ENCODE results near the gene FGD5.
A peak's percentile ranks its signal among the peaks of the same experiment; 100 is the strongest.

FGD5 gene

DNA sequence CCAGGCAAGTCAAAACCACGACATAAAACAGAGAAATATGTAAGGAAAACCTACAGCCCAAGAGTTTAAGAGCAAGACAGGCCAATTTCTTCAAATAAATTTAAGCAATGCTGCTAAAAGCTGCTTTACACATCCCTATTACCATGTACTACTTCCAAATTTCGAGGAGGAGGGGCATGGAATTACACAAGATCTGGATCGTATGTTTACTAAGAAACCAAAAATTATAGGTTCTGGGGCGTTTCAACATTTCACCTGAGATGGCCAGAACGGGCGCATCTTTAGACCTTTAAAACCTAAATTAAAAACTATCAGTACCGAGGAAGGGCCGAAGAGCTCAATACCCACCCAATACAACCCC is 128.0 kb downstream of the FGD5 start:
- H2BK12ac ChIP-seq (ENCODE audit: low read length in 2 of 2) = no peak overlapping the region
- H3K4me3 ChIP-seq (ENCODE audit: insufficient read depth in 1 of 2, low read depth in 1 of 2, low read length in 2 of 2) = peak overlapping the region; percentile 94 to 96
- H3K9ac ChIP-seq (ENCODE audit: low read length) = peak overlapping the region; percentile 97
- peak overlapping the region; percentile 75 for H3K4me2 ChIP-seq (ENCODE audit: low read length, poor library complexity, severe bottlenecking)
- peak overlapping the region in 1 of 2 experiments; percentile 47 for H3K23ac ChIP-seq (ENCODE audit: low read length in 2 of 2)
- no peak overlapping the region for H4K91ac ChIP-seq (ENCODE audit: low read length)
- peak overlapping the region; percentile 92 for H3K27ac ChIP-seq (ENCODE audit: low read length, poor library complexity, severe bottlenecking)
- no peak overlapping the region for H2BK15ac ChIP-seq (ENCODE audit: low read depth, poor library complexity, severe bottlenecking)
- peaks cover 4% of the 10 kb centered on the region for H3K4me1 ChIP-seq (ENCODE audit: control insufficient read depth, insufficient read depth, low read depth, low read length)
- no peaks in the 10 kb centered on the region for H3K9me3 ChIP-seq (ENCODE audit: control insufficient read depth, low read length)
- peak overlapping the region; percentile 1 to 98 for H3K4ac ChIP-seq (ENCODE audit: low read depth in 1 of 2, low read length in 2 of 2)
- no peaks in the 10 kb centered on the region for H3K27me3 ChIP-seq (ENCODE audit: control insufficient read depth in 1 of 2, insufficient read depth in 1 of 2, low read length in 2 of 2)
- no peak overlapping the region for H4K8ac ChIP-seq (ENCODE audit: low read length)
- peaks cover 7 to 37% of the 10 kb centered on the region in 2 experiments for H3K36me3 ChIP-seq (ENCODE audit: control insufficient read depth in 1 of 2, insufficient read depth in 2 of 2, low read depth in 1 of 2, low read length in 2 of 2)
- no peak overlapping the region for H2BK120ac ChIP-seq (ENCODE audit: low read depth, low read length)
- H2AK5ac ChIP-seq (ENCODE audit: low read length, severe bottlenecking) = no peak overlapping the region
- WGBS = under 1% methylated on average over 8 of the region's 8 CpGs
- H2AFZ ChIP-seq (ENCODE audit: low read depth, low read length) = peak overlapping the region; percentile 88
- H3K14ac ChIP-seq (ENCODE audit: low read length in 2 of 2) = no peak overlapping the region
- peak overlapping the region; percentile 90 to 99 for H3K18ac ChIP-seq (ENCODE audit: low read depth in 1 of 2, low read length in 2 of 2)
- H3K79me1 ChIP-seq (replicated peaks; ENCODE audit: low read length, poor library complexity, severe bottlenecking) = peaks cover 11% of the 10 kb centered on the region
- DNase-seq = no peak
- peak overlapping the region; percentile 54 for H2BK5ac ChIP-seq (ENCODE audit: low read depth, low read length, poor library complexity, severe bottlenecking)

DNA sequence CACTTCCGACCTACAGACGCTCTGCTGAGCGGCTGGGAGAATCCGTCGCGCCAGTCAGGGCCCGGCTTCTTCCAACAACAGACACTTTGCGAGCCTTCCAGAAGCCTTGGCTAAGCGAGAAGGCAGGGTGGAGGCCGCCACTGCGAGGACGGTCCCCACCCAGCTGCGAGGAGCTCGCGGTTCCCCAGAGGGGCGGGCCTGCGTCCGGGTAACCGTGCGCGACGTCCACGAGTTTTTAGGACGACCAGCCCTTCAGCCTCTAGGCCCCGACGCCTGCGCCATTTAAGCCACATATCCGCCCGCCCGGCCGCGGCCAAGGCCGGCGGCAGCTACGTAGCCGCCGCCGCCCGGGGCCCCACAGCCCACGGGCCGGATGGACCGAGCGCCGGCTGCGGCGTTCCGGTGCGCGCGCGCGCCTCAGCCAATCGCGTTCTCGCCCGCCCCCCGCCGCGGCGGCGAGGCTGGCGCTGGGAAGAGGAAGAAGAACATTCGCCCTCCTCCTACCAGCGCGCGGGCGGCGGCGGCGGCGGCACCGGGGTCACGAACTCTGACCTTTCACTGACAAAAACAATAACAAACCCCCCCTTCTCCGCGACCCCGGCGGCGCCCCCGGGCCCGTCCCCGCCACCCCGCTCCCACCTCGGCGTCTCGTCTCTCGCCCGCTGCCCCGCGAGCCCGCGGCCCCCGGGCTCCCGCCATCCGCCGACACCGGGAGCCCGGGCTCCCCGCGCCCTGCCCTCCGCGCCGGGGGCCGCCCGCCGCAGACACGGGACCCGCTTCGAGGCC is 128.5 kb downstream of the FGD5 start, which contains the start of gene NR2C2:
Gene NR2C2 (plus strand): TSS at position 484 of the 786 bp plus-strand sequence. CDS start 56,332 bp downstream, outside the sequence.
- H2AFZ ChIP-seq (ENCODE audit: low read depth, low read length) = peak within 1 kb of the TSS; percentile 88

DNA sequence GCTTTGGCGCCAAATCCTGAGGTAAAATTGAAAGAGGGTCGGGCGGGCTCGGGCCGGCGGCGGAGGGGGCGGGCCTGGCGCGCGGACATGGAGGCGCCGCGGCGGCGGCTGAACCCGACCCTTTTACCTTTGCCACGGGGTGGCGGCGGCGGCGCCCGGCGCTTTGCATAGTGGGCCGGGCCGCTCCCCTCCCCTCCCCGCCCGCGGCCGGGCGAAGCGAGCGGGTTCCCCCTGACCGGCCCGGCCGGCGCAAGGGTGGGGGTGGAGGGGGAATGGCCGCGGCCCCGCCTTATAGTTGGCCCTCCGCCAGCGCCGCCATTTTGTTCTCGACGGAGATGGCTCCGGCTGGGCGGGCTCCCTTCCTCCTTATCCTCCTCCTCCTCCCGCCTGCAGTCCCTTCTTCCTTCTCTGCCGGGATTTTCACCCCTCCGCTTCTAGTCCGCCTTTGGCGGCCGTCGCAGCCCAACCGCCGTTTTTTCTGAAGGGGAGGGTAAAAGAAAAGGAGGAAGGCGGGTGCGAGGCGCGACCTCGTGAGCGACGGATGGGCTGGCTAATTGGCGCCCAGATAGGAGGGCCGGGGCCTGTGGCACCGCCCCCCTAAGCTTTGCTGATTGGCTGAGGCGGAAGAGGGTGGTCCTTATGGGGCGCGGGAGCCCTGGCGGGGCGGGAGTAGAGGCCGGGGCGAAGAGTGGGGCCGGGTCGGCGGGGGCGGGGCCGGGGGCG is 129.3 kb downstream of the FGD5 start:
- Histone ChIP-seq H3K27ac (ENCODE audit: low read length, poor library complexity, severe bottlenecking) (peak overlapping the region; percentile 99), H2AK5ac (ENCODE audit: low read length, severe bottlenecking) (no peak overlapping the region), H4K8ac (ENCODE audit: low read length) (peak overlapping the region; percentile 91), H3K9ac (ENCODE audit: low read length) (peak overlapping the region; percentile 97), H3K79me1 (replicated peaks; ENCODE audit: low read length, poor library complexity, severe bottlenecking) (peaks cover 7% of the 10 kb centered on the region), H3K18ac (ENCODE audit: low read depth in 1 of 2, low read length in 2 of 2) (peak overlapping the region; percentile 92 to 94), H2BK120ac (ENCODE audit: low read depth, low read length) (peak overlapping the region; percentile 98), H3K4me3 (ENCODE audit: insufficient read depth in 1 of 2, low read depth in 1 of 2, low read length in 2 of 2) (peak overlapping the region; percentile 94 to 96), H3K14ac (ENCODE audit: low read length in 2 of 2) (peak overlapping the region in 1 of 2 experiments; percentile 49), H2AFZ (ENCODE audit: low read depth, low read length) (peak overlapping the region; percentile 51), H2BK15ac (ENCODE audit: low read depth, poor library complexity, severe bottlenecking) (peak overlapping the region; percentile 97), H3K23ac (ENCODE audit: low read length in 2 of 2) (peak overlapping the region in 1 of 2 experiments; percentile 40), H2BK12ac (ENCODE audit: low read length in 2 of 2) (no peak overlapping the region), H2BK5ac (ENCODE audit: low read depth, low read length, poor library complexity, severe bottlenecking) (peak overlapping the region; percentile 99), H3K9me3 (ENCODE audit: control insufficient read depth, low read length) (no peaks in the 10 kb centered on the region), H4K91ac (ENCODE audit: low read length) (peak overlapping the region; percentile 77), H3K4me2 (ENCODE audit: low read length, poor library complexity, severe bottlenecking) (peak overlapping the region; percentile 38), H3K27me3 (ENCODE audit: control insufficient read depth in 1 of 2, insufficient read depth in 1 of 2, low read length in 2 of 2) (no peaks in the 10 kb centered on the region), H3K4ac (ENCODE audit: low read depth in 1 of 2, low read length in 2 of 2) (peak overlapping the region; percentile 82 to 91), H3K4me1 (ENCODE audit: control insufficient read depth, insufficient read depth, low read depth, low read length) (peaks cover 4% of the 10 kb centered on the region), H3K36me3 (ENCODE audit: control insufficient read depth in 1 of 2, insufficient read depth in 2 of 2, low read depth in 1 of 2, low read length in 2 of 2) (peaks cover 3 to 27% of the 10 kb centered on the region in 2 experiments)
- DNase-seq = peak; percentile 97
- WGBS = 1% methylated on average over 46 of the region's 79 CpGs

More for the DNA sequence above, 128.5 kb downstream of the FGD5 start, which contains the start of gene NR2C2:
- Histone ChIP-seq H3K4me3 (ENCODE audit: insufficient read depth in 1 of 2, low read depth in 1 of 2, low read length in 2 of 2) (peak within 1 kb of the TSS; percentile 94 to 96), H3K14ac (ENCODE audit: low read length in 2 of 2) (peak within 1 kb of the TSS; percentile 49 to 98), H3K23ac (ENCODE audit: low read length in 2 of 2) (peak within 1 kb of the TSS; percentile 47 to 99), H2BK5ac (ENCODE audit: low read depth, low read length, poor library complexity, severe bottlenecking) (peak within 1 kb of the TSS; percentile 99), H3K4me2 (ENCODE audit: low read length, poor library complexity, severe bottlenecking) (peak within 1 kb of the TSS; percentile 75), H3K27ac (ENCODE audit: low read length, poor library complexity, severe bottlenecking) (peak within 1 kb of the TSS; percentile 99), H2BK12ac (ENCODE audit: low read length in 2 of 2) (peak within 1 kb of the TSS in 1 of 2 experiments; percentile 69), H3K27me3 (ENCODE audit: control insufficient read depth in 1 of 2, insufficient read depth in 1 of 2, low read length in 2 of 2) (no peaks in the 10 kb centered on the region), H2BK15ac (ENCODE audit: low read depth, poor library complexity, severe bottlenecking) (peak within 1 kb of the TSS; percentile 97), H3K9ac (ENCODE audit: low read length) (peak within 1 kb of the TSS; percentile 97), H4K91ac (ENCODE audit: low read length) (peak within 1 kb of the TSS; percentile 77), H3K79me1 (replicated peaks; ENCODE audit: low read length, poor library complexity, severe bottlenecking) (peaks cover 8% of the 10 kb centered on the region), H3K36me3 (ENCODE audit: control insufficient read depth in 1 of 2, insufficient read depth in 2 of 2, low read depth in 1 of 2, low read length in 2 of 2) (peaks cover 5 to 34% of the 10 kb centered on the region in 2 experiments), H3K4ac (ENCODE audit: low read depth in 1 of 2, low read length in 2 of 2) (peak within 1 kb of the TSS; percentile 82 to 98), H3K4me1 (ENCODE audit: control insufficient read depth, insufficient read depth, low read depth, low read length) (peaks cover 4% of the 10 kb centered on the region), H4K8ac (ENCODE audit: low read length) (peak within 1 kb of the TSS; percentile 91), H2AK5ac (ENCODE audit: low read length, severe bottlenecking) (no peak within 1 kb of the TSS), H3K18ac (ENCODE audit: low read depth in 1 of 2, low read length in 2 of 2) (peak within 1 kb of the TSS; percentile 92 to 99), H3K9me3 (ENCODE audit: control insufficient read depth, low read length) (no peaks in the 10 kb centered on the region), H2BK120ac (ENCODE audit: low read depth, low read length) (peak within 1 kb of the TSS; percentile 98)
- peak; percentile 80 for DNase-seq
- under 1% methylated on average over 67 of the region's 108 CpGs for WGBS
